GM12878 (cell line): Measurements from ENCODE around the gene PLAGL2.
"Not testable (repeated sequence)": the region's sequence is repeated elsewhere in the genome, so short reads cannot be mapped to it uniquely, and the experiment has no call there.

Source experiments
- JUNB ChIP-seq: IDR thresholded peaks from 2 replicates; pipeline ENCODE4 v1.6.1; 2016; ENCODE audit warnings: antibody characterized with exemption, mild to moderate bottlenecking
- SUPT20H ChIP-seq: IDR thresholded peaks from 2 replicates; pipeline ENCODE4 v1.6.1; 2011; ENCODE audit warnings: low read depth, mild to moderate bottlenecking, low read length, moderate library complexity, borderline replicate concordance; ENCODE audit not compliant: control insufficient read depth
- YY1 ChIP-seq: IDR thresholded peaks from 2 replicates; pipeline ENCODE4 v1.6.1; 2011; ENCODE audit warnings: low read depth, mild to moderate bottlenecking, low read length
- TF ChIP-seq, protein P1 (sequence below), 3 experiments: IDR thresholded peaks in 2 of 3; conservative IDR thresholded peaks in 1 of 3; 2 replicates each; pipeline ENCODE4 v1.5.1; 2011; ENCODE audit warnings: low read depth in 3 of 3, low read length in 3 of 3, mild to moderate bottlenecking in 3 of 3, control low read depth in 2 of 3, moderate library complexity in 2 of 3, inconsistent platforms in 1 of 3, mixed read lengths in 1 of 3; ENCODE audit not compliant: control insufficient read depth in 2 of 3, insufficient read depth in 1 of 3; ENCODE audit errors: extremely low read depth in 1 of 3

DNA sequence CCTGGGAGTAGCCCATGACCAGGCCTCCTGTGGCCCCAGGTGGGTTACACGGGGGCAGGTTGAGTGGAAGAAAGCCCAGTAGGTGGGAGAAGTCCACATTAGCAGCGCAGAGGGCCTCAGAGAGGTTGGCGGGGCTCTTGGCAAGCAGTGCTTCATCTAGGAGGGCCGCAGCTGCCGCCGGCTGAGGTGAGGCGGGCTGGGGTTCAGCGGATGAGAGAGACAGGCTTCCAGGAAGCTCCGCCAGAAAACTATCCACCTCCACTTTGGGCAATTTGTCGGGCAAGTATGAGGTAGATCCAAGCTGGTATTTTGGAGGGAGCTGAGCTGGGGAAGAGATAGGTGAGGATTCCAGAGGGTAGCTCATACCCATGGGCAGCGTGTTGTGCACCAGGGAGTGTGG, 10.9 kb downstream of the PLAGL2 start:
- TF ChIP-seq, protein P1, sequence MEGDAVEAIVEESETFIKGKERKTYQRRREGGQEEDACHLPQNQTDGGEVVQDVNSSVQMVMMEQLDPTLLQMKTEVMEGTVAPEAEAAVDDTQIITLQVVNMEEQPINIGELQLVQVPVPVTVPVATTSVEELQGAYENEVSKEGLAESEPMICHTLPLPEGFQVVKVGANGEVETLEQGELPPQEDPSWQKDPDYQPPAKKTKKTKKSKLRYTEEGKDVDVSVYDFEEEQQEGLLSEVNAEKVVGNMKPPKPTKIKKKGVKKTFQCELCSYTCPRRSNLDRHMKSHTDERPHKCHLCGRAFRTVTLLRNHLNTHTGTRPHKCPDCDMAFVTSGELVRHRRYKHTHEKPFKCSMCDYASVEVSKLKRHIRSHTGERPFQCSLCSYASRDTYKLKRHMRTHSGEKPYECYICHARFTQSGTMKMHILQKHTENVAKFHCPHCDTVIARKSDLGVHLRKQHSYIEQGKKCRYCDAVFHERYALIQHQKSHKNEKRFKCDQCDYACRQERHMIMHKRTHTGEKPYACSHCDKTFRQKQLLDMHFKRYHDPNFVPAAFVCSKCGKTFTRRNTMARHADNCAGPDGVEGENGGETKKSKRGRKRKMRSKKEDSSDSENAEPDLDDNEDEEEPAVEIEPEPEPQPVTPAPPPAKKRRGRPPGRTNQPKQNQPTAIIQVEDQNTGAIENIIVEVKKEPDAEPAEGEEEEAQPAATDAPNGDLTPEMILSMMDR (IDR thresholded peaks at IDR 0.05 in 2 of 3, conservative IDR thresholded peaks at IDR 0.05 in 1 of 3; ENCODE audit: control insufficient read depth in 2 of 3, extremely low read depth in 1 of 3, insufficient read depth in 1 of 3, low read depth in 3 of 3, low read length in 3 of 3), result not testable (repeated sequence)
- TF ChIP-seq YY1, JUNB, SUPT20H: not testable (repeated sequence)
